MM.1S (cell line): ENCODE results near the gene RXFP1.

ENCODE experiments used
- CTCF ChIP-seq: fragments of 300-600 bp; sonication (generic); IDR thresholded peaks from 2 replicates; pipeline ENCODE4 v1.5.1; 2016; ENCODE audit warnings: antibody characterized with exemption, low read length, mixed read lengths
- EZH2 ChIP-seq: fragments of 300-600 bp; sonication (generic); optimal IDR thresholded peaks from 2 replicates; pipeline ENCODE3; 2017; ENCODE audit warnings: low read depth, mild to moderate bottlenecking, antibody characterized with exemption, low read length, mixed read lengths
- EZH2phosphoT487 ChIP-seq: fragments of 300-600 bp; sonication (generic); IDR thresholded peaks from 2 replicates; pipeline ENCODE4 v1.6.1; 2018; ENCODE audit warnings: antibody characterized with exemption, low read length

DNA sequence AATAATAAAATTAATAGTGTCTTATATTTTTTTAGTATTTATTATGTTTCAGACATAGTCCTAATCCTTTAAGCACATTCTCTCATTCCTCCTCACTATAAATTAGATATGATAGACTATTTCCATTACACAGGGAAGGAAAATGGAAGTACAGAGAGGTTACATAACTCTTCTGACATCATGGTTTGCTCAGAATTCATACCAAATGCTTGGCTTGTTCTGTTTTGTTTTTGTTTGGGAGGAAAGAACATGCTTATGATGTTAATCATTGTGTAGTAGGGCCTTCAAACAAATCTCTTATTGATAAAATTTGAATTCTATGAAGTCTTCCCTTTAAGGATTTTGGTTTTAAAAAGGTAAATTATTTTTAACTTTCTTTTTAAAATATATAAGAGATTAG lies 59.5 kb downstream of the RXFP1 start:
- TF ChIP-seq CTCF = no peak
- TF ChIP-seq EZH2 = no peak
- TF ChIP-seq EZH2phosphoT487 = no peak
